NCI-H82 treated with DMSO at 0.1 percent for 48 hours (cell line): ENCODE data around the gene SPATA1.
"Not testable (repeated sequence)": the region's sequence is repeated elsewhere in the genome, so short reads cannot be mapped to it uniquely, and the experiment has no call there.

ENCODE experiments used
- DNase-seq: peaks from one replicate; lab custom pipeline; 2025; ENCODE audit not compliant: unreplicated experiment; lab: John Stamatoyannopoulos, UW

Gene SPATA1

GRCh38 chr1:84584126-84584525 lies 77.9 kb downstream of the SPATA1 start:
- DNase-seq: no peak

DNA sequence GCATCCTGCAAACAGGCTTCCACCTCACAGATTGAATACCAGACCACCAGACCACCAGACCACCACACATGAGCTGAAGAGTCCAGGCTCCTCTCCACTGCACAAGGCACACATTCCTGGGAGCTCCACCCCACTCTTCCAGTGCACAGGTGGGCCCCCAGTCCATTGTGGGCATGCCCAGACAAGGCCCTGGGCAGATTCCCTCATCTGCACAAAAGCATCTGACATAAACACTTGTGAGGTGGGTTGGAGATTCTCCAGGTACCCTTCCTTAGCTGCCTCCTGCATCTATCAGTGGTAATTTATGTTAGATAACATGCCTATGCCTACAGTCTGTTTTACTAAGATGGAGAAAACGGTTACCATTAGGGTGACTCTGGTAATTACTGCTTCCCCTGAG lies 79.6 kb downstream of the SPATA1 start:
- DNase-seq: no peak

DNA sequence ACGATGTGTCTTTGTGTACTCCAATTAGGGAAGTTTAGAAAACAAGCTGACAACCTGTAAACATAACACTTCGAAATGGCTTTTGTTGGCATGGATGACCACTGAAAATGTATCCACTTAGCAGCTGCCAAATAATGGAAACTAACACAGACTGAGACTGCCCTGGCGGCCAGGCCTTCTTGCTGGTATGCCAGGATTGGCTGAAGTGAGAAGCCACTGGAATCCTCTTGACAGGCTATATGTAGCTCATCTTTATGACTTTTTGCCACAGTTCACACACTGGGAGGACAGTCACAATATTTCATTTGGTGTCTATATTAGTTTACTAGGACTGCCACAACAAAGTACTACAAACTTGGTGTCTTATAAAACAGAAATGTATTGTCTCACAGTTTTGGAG lies 80.9 kb downstream of the SPATA1 start:
- DNase-seq: no peak

DNA sequence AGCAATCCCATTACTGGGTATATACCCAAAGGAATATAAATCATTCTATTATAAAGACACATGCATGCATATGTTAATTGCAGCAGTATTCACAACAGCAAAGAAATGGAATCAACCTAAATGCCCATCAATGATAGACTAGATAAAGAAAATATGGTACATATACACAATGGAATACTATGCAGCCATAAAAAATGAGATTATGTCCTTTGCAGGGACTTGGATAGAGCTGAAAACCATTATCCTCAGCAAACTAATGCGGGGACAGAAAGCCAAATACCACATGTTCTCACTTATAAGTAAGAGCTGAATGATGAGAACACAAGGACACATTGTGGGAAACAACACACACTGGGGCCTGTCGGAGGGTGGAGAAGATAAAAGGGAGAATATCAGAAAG lies 88.8 kb downstream of the SPATA1 start:
- DNase-seq: not testable (repeated sequence)

DNA sequence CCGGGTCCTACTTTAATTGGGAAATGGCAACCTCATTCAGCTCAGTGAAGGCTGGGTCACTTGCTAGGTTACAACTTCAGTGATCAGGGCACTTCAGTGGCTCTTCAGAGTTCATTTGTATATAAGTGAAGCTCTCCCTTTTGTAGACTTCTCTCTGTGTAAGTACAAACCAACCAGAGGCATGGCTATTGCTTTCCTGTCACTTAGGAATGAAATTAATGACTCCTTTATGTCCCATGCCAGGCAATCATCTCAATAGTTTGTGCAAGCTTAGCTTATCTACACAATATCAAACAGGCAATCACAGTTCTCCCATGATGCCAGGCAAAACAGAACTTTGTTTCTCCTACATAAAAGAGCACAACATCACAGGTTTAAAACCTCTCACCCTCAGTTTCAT lies 90.8 kb downstream of the SPATA1 start:
- no peak for DNase-seq

GRCh38 chr1:84598418-84598817 lies 92.2 kb downstream of the SPATA1 start:
- no peak for DNase-seq

DNA sequence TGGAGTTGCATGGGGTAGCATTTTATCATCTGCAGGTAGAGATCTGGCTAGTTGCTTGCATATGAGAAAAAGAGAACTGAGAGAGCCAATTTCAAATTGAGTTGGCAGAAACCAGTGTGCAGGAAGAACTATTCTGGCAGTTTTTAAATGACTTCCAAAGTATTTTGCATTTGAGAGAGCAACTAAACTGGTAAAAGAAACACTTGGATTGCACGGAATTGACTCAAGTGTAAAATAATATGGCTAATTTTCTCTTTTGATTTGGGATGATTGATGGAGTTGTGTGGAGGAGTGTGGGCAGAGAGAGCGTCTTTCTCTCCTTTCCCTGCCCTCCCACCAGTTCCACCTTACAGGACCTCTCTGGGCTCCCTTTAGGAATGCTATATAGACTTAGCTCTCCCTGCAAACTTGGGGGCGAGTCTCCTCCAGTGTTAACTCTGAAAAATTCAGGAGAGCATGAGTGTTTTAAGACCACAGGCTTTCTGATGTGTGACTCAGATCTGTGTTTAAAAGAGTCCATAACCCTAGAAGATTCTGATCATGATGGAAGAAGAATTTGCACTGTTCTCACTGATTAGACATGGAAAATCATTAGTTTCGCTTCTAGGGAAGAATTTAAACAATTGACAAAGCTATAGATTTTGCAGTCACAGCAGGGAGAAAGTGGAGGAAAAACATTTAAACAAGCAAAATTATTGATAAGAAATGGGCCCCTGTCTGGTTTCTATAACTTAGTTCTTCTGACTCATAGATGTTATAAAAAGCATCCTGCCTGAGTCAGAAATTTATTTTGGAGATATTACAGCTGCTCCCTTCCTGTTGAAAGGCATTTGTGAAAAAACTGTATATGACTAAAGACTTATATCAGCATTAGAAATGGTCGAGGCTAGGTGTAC lies 92.9 kb downstream of the SPATA1 start:
- no peak for DNase-seq

- DNase-seq: no peak
Observed at GRCh38 chr1:84600796-84601195, 94.6 kb downstream of the SPATA1 start.

DNA sequence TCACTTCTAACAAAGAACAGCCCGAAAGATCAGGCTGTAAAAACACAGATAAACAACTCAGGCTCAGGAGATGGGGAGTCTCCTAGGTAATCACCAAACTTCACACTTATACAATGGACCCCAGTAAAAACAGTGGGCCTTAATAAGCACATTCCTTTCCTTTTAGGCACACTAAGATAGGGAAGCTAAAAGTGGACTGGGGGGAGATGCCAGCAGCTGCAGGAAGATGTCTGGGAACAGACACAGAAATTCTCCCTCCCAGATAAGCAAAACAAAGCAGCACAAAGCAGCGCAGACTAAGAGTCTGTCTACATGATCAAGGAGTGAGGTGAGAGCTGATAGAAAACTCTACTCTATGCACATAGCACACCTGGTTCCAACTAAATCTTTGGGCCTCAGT lies 97.0 kb downstream of the SPATA1 start:
- no peak for DNase-seq

- peak; percentile 52 for DNase-seq
Observed at GRCh38 chr1:84603941-84604830, 98.0 kb downstream of the SPATA1 start.

GRCh38 chr1:84605157-84605556 lies 99.0 kb downstream of the SPATA1 start:
- no peak for DNase-seq

GRCh38 chr1:84606977-84607376 lies 100.8 kb downstream of the SPATA1 start:
- no peak for DNase-seq

GRCh38 chr1:84611091-84611490 lies 104.9 kb downstream of the SPATA1 start:
- DNase-seq: no peak

DNA sequence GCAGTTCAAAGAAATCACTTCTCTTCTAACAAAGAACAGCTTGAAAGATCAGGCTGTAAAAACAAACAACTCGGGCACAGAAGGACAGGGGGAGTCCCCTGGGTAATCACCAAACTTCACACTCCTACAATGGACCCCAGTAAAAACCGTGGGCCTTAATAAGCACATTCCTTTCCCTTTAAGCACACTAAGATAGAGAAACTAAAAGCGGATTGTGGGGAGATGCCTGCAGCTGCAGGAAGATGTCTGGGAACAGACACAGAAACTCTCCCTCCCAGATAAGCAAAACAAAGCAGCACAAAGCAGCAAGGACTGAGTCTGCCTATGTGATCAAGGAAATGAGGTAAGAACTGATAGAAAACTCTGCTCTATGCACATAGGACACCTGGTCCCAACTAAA lies 105.6 kb downstream of the SPATA1 start:
- DNase-seq: no peak

GRCh38 chr1:84613026-84613425 lies 106.8 kb downstream of the SPATA1 start:
- DNase-seq: no peak

GRCh38 chr1:84613887-84614286 lies 107.7 kb downstream of the SPATA1 start:
- DNase-seq: no peak

GRCh38 chr1:84615790-84616189 lies 109.6 kb downstream of the SPATA1 start:
- no peak for DNase-seq
